Trophoblast cell (in vitro differentiated cells and primary cell): ENCODE measurements around the gene PTPN3.

Experiments
- DNase-seq, 2 donors: peaks; one replicate each; pipeline ENCODE4 v3.0.0-alpha.2; 2016
- H2AFZ ChIP-seq: 2 replicates; pipeline ENCODE4 v1.6.1; 2013; ENCODE audit warnings: low read length, moderate library complexity, mild to moderate bottlenecking; ENCODE audit not compliant: insufficient read depth, poor library complexity
- H2AK5ac ChIP-seq: 2 replicates; pipeline ENCODE4 v1.6.1; 2013; ENCODE audit warnings: mild to moderate bottlenecking, low read length
- H2BK120ac ChIP-seq: 2 replicates; pipeline ENCODE4 v1.6.1; 2013; ENCODE audit warnings: low read length, mild to moderate bottlenecking, moderate library complexity; ENCODE audit not compliant: insufficient read depth, poor library complexity
- H2BK12ac ChIP-seq: 2 replicates; pipeline ENCODE4 v1.6.1; 2013; ENCODE audit warnings: mild to moderate bottlenecking, low read length, moderate library complexity
- H2BK5ac ChIP-seq: 2 replicates; pipeline ENCODE4 v1.6.1; 2013; ENCODE audit warnings: low read length, low read depth, moderate library complexity, mild to moderate bottlenecking; ENCODE audit not compliant: poor library complexity
- H3K14ac ChIP-seq: 2 replicates; pipeline ENCODE4 v1.6.1; 2013; ENCODE audit warnings: mild to moderate bottlenecking, low read length
- H3K18ac ChIP-seq: 2 replicates; pipeline ENCODE4 v1.6.1; 2013; ENCODE audit warnings: mild to moderate bottlenecking, low read length
- H3K23ac ChIP-seq: 2 replicates; pipeline ENCODE4 v1.6.1; 2013; ENCODE audit warnings: low read length
- H3K27ac ChIP-seq: 2 replicates; pipeline ENCODE4 v1.5.1; 2013; ENCODE audit warnings: low read depth, mild to moderate bottlenecking, inconsistent platforms, low read length, moderate library complexity
- H3K27me3 ChIP-seq: 2 replicates; pipeline ENCODE4 v1.6.1; 2013; ENCODE audit warnings: inconsistent platforms, mild to moderate bottlenecking, low read length, moderate library complexity; ENCODE audit not compliant: insufficient read depth
- H3K36me3 ChIP-seq, 2 experiments: 1 replicate in 1 of 2; 2 replicates in 1 of 2; pipeline ENCODE4 v1.6.1; 2013; ENCODE audit warnings: low read length in 2 of 2, mild to moderate bottlenecking in 2 of 2, moderate library complexity in 1 of 2; ENCODE audit not compliant: insufficient read depth in 2 of 2, control insufficient read depth in 1 of 2
- H3K4ac ChIP-seq: 2 replicates; pipeline ENCODE4 v1.6.1; 2013; ENCODE audit warnings: low read depth, mild to moderate bottlenecking, low read length, moderate library complexity
- H3K4me1 ChIP-seq, 2 experiments: 1 replicate in 1 of 2; 2 replicates in 1 of 2; pipeline ENCODE4 v1.6.1; 2013; ENCODE audit warnings: low read length in 2 of 2, mild to moderate bottlenecking in 2 of 2, moderate library complexity in 1 of 2; ENCODE audit not compliant: insufficient read depth in 2 of 2, control insufficient read depth in 1 of 2
- H3K4me2 ChIP-seq: 2 replicates; pipeline ENCODE4 v1.6.1; 2013; ENCODE audit warnings: inconsistent platforms, mild to moderate bottlenecking, low read length, moderate library complexity
- H3K4me3 ChIP-seq: 2 replicates; pipeline ENCODE4 v1.5.1; 2013; ENCODE audit warnings: mild to moderate bottlenecking, low read depth, low read length, inconsistent platforms
- H3K79me1 ChIP-seq: one replicate; pipeline ENCODE4 v1.6.1; 2013; ENCODE audit warnings: low read length
- H3K79me2 ChIP-seq: 2 replicates; pipeline ENCODE4 v1.6.1; 2013; ENCODE audit warnings: low read length, mild to moderate bottlenecking; ENCODE audit not compliant: control insufficient read depth, insufficient read depth, poor library complexity
- H3K9ac ChIP-seq: 2 replicates; pipeline ENCODE4 v1.6.1; 2013; ENCODE audit warnings: mild to moderate bottlenecking, low read length
- H3K9me3 ChIP-seq: 2 replicates; pipeline ENCODE4 v1.6.1; 2013; ENCODE audit warnings: low read depth, mild to moderate bottlenecking, control low read depth, inconsistent platforms, low read length; ENCODE audit not compliant: insufficient read depth
- H4K12ac ChIP-seq: 2 replicates; pipeline ENCODE4 v1.6.1; 2013; ENCODE audit warnings: low read depth, mild to moderate bottlenecking, low read length, moderate library complexity
- H4K8ac ChIP-seq: 2 replicates; pipeline ENCODE4 v1.6.1; 2013; ENCODE audit warnings: low read depth, mild to moderate bottlenecking, low read length, moderate library complexity
- H4K91ac ChIP-seq: one replicate; pipeline ENCODE4 v1.6.1; 2013; ENCODE audit warnings: low read depth, mild to moderate bottlenecking, low read length, moderate library complexity
- WGBS: extraction: QIAGEN DNeasy Blood & Tissue Kit; methylation state at CpG from one replicate; pipeline ENCODE4 v1.1.7; 2013; ENCODE audit warnings: missing lambda C conversion rate; ENCODE audit not compliant: insufficient read length, insufficient coverage; ENCODE audit errors: extremely low coverage; 5-methylcytosine and 5-hydroxymethylcytosine counted together

The PTPN3 gene

GRCh38 chr9:109423877-109424276 lies 74.2 kb downstream of the PTPN3 start:
- Histone ChIP-seq H3K14ac (no peak overlapping the region), H3K23ac (no peak overlapping the region), H4K91ac (no peak overlapping the region), H3K36me3 (no peaks in the 10 kb centered on the region), H2AK5ac (no peak overlapping the region), H3K4me3 (no peak overlapping the region), H3K4me2 (no peak overlapping the region), H2BK12ac (no peak overlapping the region), H3K27ac (no peak overlapping the region), H3K79me1 (no peaks in the 10 kb centered on the region), H2BK120ac (no peak overlapping the region), H2BK5ac (no peak overlapping the region), H3K4me1 (peaks cover 0 to 3% of the 10 kb centered on the region in 2 experiments), H4K12ac (no peak overlapping the region), H3K4ac (no peak overlapping the region), H3K27me3 (no peaks in the 10 kb centered on the region), H3K9me3 (no peaks in the 10 kb centered on the region), H3K9ac (no peak overlapping the region), H2AFZ (no peak overlapping the region), H4K8ac (no peak overlapping the region), H3K79me2 (no peaks in the 10 kb centered on the region), H3K18ac (no peak overlapping the region)
- DNase-seq, result no peak
- no CpG with 5 or more reads among the region's 1 CpG for WGBS

- DNase-seq, result no peak
- Histone ChIP-seq H2AFZ (no peak overlapping the region), H3K9me3 (no peaks in the 10 kb centered on the region), H3K79me1 (no peaks in the 10 kb centered on the region), H3K79me2 (no peaks in the 10 kb centered on the region), H3K9ac (no peak overlapping the region), H3K27me3 (no peaks in the 10 kb centered on the region), H2BK120ac (no peak overlapping the region), H3K36me3 (peaks cover 0 to 2% of the 10 kb centered on the region in 2 experiments), H3K27ac (no peak overlapping the region), H2BK12ac (no peak overlapping the region), H2AK5ac (no peak overlapping the region), H3K18ac (no peak overlapping the region), H3K23ac (no peak overlapping the region), H3K4me1 (peaks cover 0 to 3% of the 10 kb centered on the region in 2 experiments), H4K8ac (no peak overlapping the region), H3K4ac (no peak overlapping the region), H2BK5ac (no peak overlapping the region), H4K12ac (no peak overlapping the region), H3K4me3 (no peak overlapping the region), H3K14ac (no peak overlapping the region), H3K4me2 (no peak overlapping the region), H4K91ac (no peak overlapping the region)
- WGBS, result no CpG with 5 or more reads among the region's 7 CpGs
Observed at GRCh38 chr9:109422641-109423040, 75.5 kb downstream of the PTPN3 start.

- H3K4ac ChIP-seq, result no peak overlapping the region
- H3K27me3 ChIP-seq, result no peaks in the 10 kb centered on the region
- no peak overlapping the region for H3K27ac ChIP-seq
- no peaks in the 10 kb centered on the region for H3K79me2 ChIP-seq
- H3K23ac ChIP-seq, result no peak overlapping the region
- no peak overlapping the region for H3K4me2 ChIP-seq
- no peak overlapping the region for H4K12ac ChIP-seq
- peaks cover 0 to 3% of the 10 kb centered on the region in 2 experiments for H3K4me1 ChIP-seq
- no peak overlapping the region for H3K18ac ChIP-seq
- no peak overlapping the region for H2BK5ac ChIP-seq
- no peak overlapping the region for H4K91ac ChIP-seq
- H3K14ac ChIP-seq, result no peak overlapping the region
- no peak overlapping the region for H3K9ac ChIP-seq
- no peaks in the 10 kb centered on the region for H3K79me1 ChIP-seq
- no peaks in the 10 kb centered on the region for H3K9me3 ChIP-seq
- H2BK12ac ChIP-seq, result no peak overlapping the region
- no peak for DNase-seq
- H4K8ac ChIP-seq, result no peak overlapping the region
- no peak overlapping the region for H2AFZ ChIP-seq
- no peak overlapping the region for H2AK5ac ChIP-seq
- no peak overlapping the region for H3K4me3 ChIP-seq
- H3K36me3 ChIP-seq, result peaks cover 0 to 2% of the 10 kb centered on the region in 2 experiments
- H2BK120ac ChIP-seq, result no peak overlapping the region
- no CpG with 5 or more reads among the region's 13 CpGs for WGBS
Observed at GRCh38 chr9:109421026-109421970, 76.8 kb downstream of the PTPN3 start.

GRCh38 chr9:109419531-109419930 lies 78.6 kb downstream of the PTPN3 start:
- no peaks in the 10 kb centered on the region for H3K79me1 ChIP-seq
- no peak overlapping the region for H4K8ac ChIP-seq
- no peak overlapping the region for H3K23ac ChIP-seq
- H3K27ac ChIP-seq, result no peak overlapping the region
- DNase-seq, result no peak
- H2AFZ ChIP-seq, result no peak overlapping the region
- no peak overlapping the region for H3K14ac ChIP-seq
- no peaks in the 10 kb centered on the region for H3K9me3 ChIP-seq
- peaks cover 0 to 2% of the 10 kb centered on the region in 2 experiments for H3K36me3 ChIP-seq
- no peak overlapping the region for H3K9ac ChIP-seq
- H4K91ac ChIP-seq, result no peak overlapping the region
- H2BK5ac ChIP-seq, result no peak overlapping the region
- H4K12ac ChIP-seq, result no peak overlapping the region
- no peak overlapping the region for H3K4me3 ChIP-seq
- H3K79me2 ChIP-seq, result no peaks in the 10 kb centered on the region
- H2BK12ac ChIP-seq, result no peak overlapping the region
- H3K27me3 ChIP-seq, result no peaks in the 10 kb centered on the region
- H3K18ac ChIP-seq, result no peak overlapping the region
- no peak overlapping the region for H2AK5ac ChIP-seq
- peaks cover 0 to 3% of the 10 kb centered on the region in 2 experiments for H3K4me1 ChIP-seq
- H3K4ac ChIP-seq, result no peak overlapping the region
- H2BK120ac ChIP-seq, result no peak overlapping the region
- no peak overlapping the region for H3K4me2 ChIP-seq
- WGBS, result no CpG with 5 or more reads among the region's 4 CpGs
